Measurements from ENCODE around the gene GNB3.

Gene GNB3

GRCh38 chr12:6853626-6854025, 12.9 kb downstream of the GNB3 start:
- no peak for DNase-seq (ENCODE audit: extremely low read depth, low read depth)
- no peak for TF ChIP-seq CTCF (IDR thresholded peaks at IDR 0.05; ENCODE audit: low read depth, low read length)

GRCh38 chr12:6854036-6854435, 13.3 kb downstream of the GNB3 start:
- no peak for DNase-seq (ENCODE audit: extremely low read depth, low read depth)
- no peak for TF ChIP-seq CTCF (IDR thresholded peaks at IDR 0.05; ENCODE audit: low read depth, low read length)

GRCh38 chr12:6855322-6855721, 14.6 kb downstream of the GNB3 start:
- TF ChIP-seq CTCF (IDR thresholded peaks at IDR 0.05; ENCODE audit: low read depth, low read length), result no peak
- DNase-seq (ENCODE audit: extremely low read depth, low read depth), result no peak

GRCh38 chr12:6858799-6859198, 18.1 kb downstream of the GNB3 start:
- DNase-seq (ENCODE audit: extremely low read depth, low read depth), result no peak
- no peak for TF ChIP-seq CTCF (IDR thresholded peaks at IDR 0.05; ENCODE audit: low read depth, low read length)

GRCh38 chr12:6860116-6860515, 19.4 kb downstream of the GNB3 start:
- DNase-seq (ENCODE audit: extremely low read depth, low read depth), result no peak

GRCh38 chr12:6860942-6861341, 20.2 kb downstream of the GNB3 start:
- no peak for TF ChIP-seq CTCF (IDR thresholded peaks at IDR 0.05; ENCODE audit: low read depth, low read length)
- no peak for DNase-seq (ENCODE audit: extremely low read depth, low read depth)

More at GRCh38 chr12:6860116-6860515, 19.4 kb downstream of the GNB3 start:
- no peak for TF ChIP-seq CTCF (IDR thresholded peaks at IDR 0.05; ENCODE audit: low read depth, low read length)

- TF ChIP-seq CTCF (IDR thresholded peaks at IDR 0.05; ENCODE audit: low read depth, low read length), result no peak
Observed at GRCh38 chr12:6861391-6861790, 20.7 kb downstream of the GNB3 start.

More at GRCh38 chr12:6861391-6861790, 20.7 kb downstream of the GNB3 start:
- no peak for DNase-seq (ENCODE audit: extremely low read depth, low read depth)

Data from AG09319 (cell line).